NT2/D1 (cell line): ENCODE results near the gene TIAM1.

Source experiments
- DNase-seq: peaks from one replicate; pipeline ENCODE4 v3.0.0-alpha.2; 2011; ENCODE audit warnings: low read depth, low spot score
- H3K27me3 ChIP-seq: 2 replicates; pipeline ENCODE4 v1.6.0; 2011; ENCODE audit warnings: mild to moderate bottlenecking; ENCODE audit not compliant: insufficient read length, insufficient read depth
- H3K36me3 ChIP-seq: 2 replicates; pipeline ENCODE4 v1.6.1; 2011; ENCODE audit warnings: mild to moderate bottlenecking, low read length, mixed read lengths; ENCODE audit not compliant: insufficient read depth, insufficient read length
- H3K4me1 ChIP-seq: 2 replicates; pipeline ENCODE4 v1.5.1; 2011; ENCODE audit not compliant: insufficient read depth, insufficient read length
- H3K4me3 ChIP-seq: 2 replicates; pipeline ENCODE4 v1.5.1; 2011; ENCODE audit warnings: low read depth; ENCODE audit not compliant: insufficient read length
- H3K9ac ChIP-seq: 2 replicates; pipeline ENCODE4 v1.6.0; 2011; ENCODE audit warnings: low read depth; ENCODE audit not compliant: insufficient read length
- H3K9me3 ChIP-seq: 2 replicates; pipeline ENCODE4 v1.5.1; 2011; ENCODE audit warnings: mild to moderate bottlenecking, low read length; ENCODE audit not compliant: insufficient read depth
- SUZ12 ChIP-seq: IDR thresholded peaks from 2 replicates; pipeline ENCODE4 v1.6.1; 2011; ENCODE audit not compliant: insufficient read length, insufficient read depth; ENCODE audit errors: extremely low read depth
- YY1 ChIP-seq: IDR thresholded peaks from 2 replicates; pipeline ENCODE4 v1.6.1; 2011; ENCODE audit not compliant: insufficient read length, insufficient read depth
- ZNF274 ChIP-seq: IDR thresholded peaks from 2 replicates; pipeline ENCODE4 v1.6.1; 2011; ENCODE audit warnings: mild to moderate bottlenecking, low read depth, low read length

TIAM1 gene

DNA sequence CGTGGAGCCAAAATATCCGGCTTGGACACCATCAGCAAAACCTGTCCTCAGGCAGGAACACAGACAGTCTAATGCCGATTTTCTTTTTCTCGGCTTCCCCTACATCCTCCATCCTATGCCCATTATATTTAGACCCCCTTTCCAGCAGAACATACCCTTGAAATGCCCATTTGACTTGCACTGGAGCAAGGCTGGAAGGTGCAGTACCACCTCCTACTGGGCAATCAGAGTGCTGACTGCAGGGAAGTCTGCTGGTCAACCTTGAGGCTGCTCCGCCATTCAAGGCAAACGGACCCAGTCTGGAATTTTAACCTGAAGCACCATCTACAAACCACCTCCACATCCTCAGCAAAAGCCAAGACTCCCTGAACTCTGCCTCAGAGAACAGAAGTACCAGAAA lies 79.5 kb downstream of the TIAM1 start:
- no peaks in the 10 kb centered on the region for H3K9me3 ChIP-seq
- no peaks in the 10 kb centered on the region for H3K4me1 ChIP-seq
- no peak overlapping the region for H3K4me3 ChIP-seq
- H3K9ac ChIP-seq, result no peak overlapping the region
- H3K36me3 ChIP-seq, result peaks cover 28% of the 10 kb centered on the region
- DNase-seq, result no peak
- TF ChIP-seq ZNF274 (no peak), SUZ12 (no peak), YY1 (no peak)
- no peaks in the 10 kb centered on the region for H3K27me3 ChIP-seq

DNA sequence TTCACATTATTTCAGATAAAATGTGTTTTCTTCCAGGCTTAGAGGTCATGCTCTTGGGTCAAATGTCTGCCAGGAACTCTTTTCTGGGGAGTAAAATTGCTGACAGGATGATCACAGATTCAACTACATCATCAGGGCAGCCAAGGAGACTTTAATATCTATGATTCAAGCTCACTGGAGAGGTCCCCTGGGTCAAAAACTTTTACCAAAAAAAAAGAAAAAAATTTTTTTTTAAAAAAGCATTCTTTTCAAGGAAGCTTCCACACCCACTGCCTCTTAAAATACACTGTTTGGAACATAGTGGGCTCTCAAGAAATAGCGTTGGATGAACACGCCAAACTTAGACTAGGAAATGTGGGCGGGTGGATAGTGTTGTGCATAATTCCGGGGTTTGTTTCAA lies 81.3 kb downstream of the TIAM1 start:
- H3K36me3 ChIP-seq, result peaks cover 28% of the 10 kb centered on the region
- H3K9me3 ChIP-seq, result no peaks in the 10 kb centered on the region
- no peaks in the 10 kb centered on the region for H3K4me1 ChIP-seq
- H3K4me3 ChIP-seq, result no peak overlapping the region
- no peak overlapping the region for H3K9ac ChIP-seq
- H3K27me3 ChIP-seq, result no peaks in the 10 kb centered on the region
- no peak for TF ChIP-seq YY1
- no peak for TF ChIP-seq ZNF274
- TF ChIP-seq SUZ12, result no peak
- no peak for DNase-seq

DNA sequence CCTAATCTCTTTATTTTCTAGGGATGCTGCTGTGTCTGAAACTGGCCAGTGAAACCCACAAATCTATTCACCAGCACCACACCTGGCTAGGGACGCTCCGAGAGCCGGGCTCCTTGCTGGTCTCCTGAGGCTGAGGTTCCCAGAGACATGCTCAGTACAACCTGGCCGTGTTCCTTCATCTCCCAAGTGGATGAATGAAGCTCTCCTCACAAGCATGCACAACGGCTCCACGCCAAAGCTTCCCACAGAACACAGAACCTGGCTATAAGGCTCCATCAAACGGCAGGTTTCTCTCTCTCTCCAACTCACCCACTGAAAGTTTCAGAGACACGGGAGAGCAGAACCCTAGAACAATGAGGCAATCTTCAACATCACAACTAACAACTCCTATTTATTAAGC lies 82.3 kb downstream of the TIAM1 start:
- H3K4me3 ChIP-seq, result no peak overlapping the region
- no peaks in the 10 kb centered on the region for H3K4me1 ChIP-seq
- H3K36me3 ChIP-seq, result peaks cover 25% of the 10 kb centered on the region
- H3K9me3 ChIP-seq, result no peaks in the 10 kb centered on the region
- TF ChIP-seq ZNF274 (no peak), SUZ12 (no peak), YY1 (no peak)
- H3K9ac ChIP-seq, result no peak overlapping the region
- H3K27me3 ChIP-seq, result no peaks in the 10 kb centered on the region
- no peak for DNase-seq

DNA sequence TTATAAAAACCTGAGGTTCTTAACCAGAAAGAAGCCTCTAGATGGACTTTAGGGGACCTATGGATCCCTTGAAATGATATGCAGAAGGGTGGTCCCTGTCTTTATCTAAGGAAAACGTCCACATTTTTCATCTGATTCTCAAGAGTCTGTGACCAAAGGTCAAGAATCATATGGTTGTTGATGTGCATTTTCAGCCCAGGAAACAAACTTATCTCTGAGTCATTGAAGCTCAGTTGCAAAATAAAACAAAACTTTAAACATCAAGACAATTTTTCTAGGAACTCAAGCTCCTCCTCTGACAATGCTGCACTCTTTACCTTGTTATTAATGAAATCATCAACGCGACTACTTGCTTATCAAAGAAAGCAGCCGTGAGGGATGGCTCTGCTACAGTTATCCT lies 83.3 kb downstream of the TIAM1 start:
- H3K9me3 ChIP-seq, result no peaks in the 10 kb centered on the region
- no peak overlapping the region for H3K9ac ChIP-seq
- no peak overlapping the region for H3K4me3 ChIP-seq
- H3K27me3 ChIP-seq, result no peaks in the 10 kb centered on the region
- no peak for DNase-seq
- peaks cover 17% of the 10 kb centered on the region for H3K36me3 ChIP-seq
- no peaks in the 10 kb centered on the region for H3K4me1 ChIP-seq
- TF ChIP-seq SUZ12, result no peak
- no peak for TF ChIP-seq ZNF274
- no peak for TF ChIP-seq YY1

DNA sequence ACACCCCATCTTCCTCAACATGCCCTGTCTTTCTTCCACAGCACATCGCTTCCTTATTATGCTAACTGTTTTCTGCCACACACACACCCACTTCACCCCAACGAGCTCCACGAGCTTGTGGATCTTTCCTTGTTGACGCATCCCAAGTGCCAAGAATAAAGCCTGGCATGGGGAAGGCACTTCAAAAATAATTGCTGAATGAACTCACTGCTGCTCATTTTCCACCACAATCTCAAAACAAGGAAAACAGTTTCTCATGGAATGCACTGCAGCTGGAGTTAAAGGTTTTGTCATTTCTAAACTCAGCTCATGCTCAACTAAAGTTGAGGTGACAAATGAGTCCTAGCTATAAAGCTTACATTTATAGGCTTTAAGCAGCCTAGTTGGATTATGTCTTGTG lies 86.0 kb downstream of the TIAM1 start:
- Histone ChIP-seq H3K9me3 (no peaks in the 10 kb centered on the region), H3K4me3 (no peak overlapping the region), H3K9ac (no peak overlapping the region), H3K27me3 (no peaks in the 10 kb centered on the region), H3K4me1 (peaks cover 9% of the 10 kb centered on the region), H3K36me3 (peaks cover 4% of the 10 kb centered on the region)
- DNase-seq, result no peak
- no peak for TF ChIP-seq YY1
- TF ChIP-seq ZNF274, result no peak
- TF ChIP-seq SUZ12, result no peak

DNA sequence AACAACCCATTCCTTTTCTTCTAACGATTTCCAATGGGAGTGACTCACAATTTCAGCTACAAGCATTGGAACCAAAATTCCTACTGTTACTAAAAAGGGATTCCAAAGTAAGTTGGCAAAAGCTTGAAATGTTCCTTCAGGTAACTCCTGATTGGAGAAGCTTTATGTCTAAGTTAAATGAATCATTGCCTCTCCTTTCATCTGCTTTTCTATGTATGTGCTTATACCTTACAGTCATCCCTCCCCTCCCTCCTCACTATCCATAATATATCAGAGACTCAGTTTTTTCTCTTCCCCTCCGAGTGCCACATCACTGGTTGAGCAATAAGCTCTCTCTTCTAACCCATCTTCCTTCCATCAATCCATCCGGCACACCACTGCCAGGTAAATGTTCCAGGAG lies 86.8 kb downstream of the TIAM1 start:
- DNase-seq, result no peak
- no peak for TF ChIP-seq ZNF274
- no peak for TF ChIP-seq YY1
- no peak for TF ChIP-seq SUZ12
- Histone ChIP-seq H3K4me3 (no peak overlapping the region), H3K36me3 (peaks cover 2% of the 10 kb centered on the region), H3K9ac (no peak overlapping the region), H3K27me3 (no peaks in the 10 kb centered on the region), H3K9me3 (no peaks in the 10 kb centered on the region), H3K4me1 (peaks cover 12% of the 10 kb centered on the region)

DNA sequence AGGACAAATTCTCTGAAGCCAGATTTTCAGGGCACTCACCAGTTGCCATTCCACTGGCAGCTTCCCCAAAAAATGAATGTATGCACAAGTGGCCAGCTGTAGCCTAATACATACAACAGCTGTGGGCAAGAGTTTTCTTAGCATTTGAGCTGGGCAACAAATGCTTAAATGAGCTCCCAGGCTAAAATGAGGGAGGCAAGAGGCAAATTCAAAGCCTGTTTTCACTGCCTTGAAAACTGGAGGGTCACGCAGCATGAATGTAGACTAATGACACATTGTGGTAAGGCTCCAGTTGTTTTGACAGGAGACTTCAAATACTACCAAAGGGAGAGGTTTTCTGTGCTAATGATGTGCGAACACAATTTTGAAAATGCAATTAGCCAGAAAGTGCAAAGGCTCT lies 88.2 kb downstream of the TIAM1 start:
- DNase-seq, result no peak
- H3K9me3 ChIP-seq, result no peaks in the 10 kb centered on the region
- H3K4me1 ChIP-seq, result peaks cover 19% of the 10 kb centered on the region
- peaks cover 8% of the 10 kb centered on the region for H3K36me3 ChIP-seq
- no peak overlapping the region for H3K9ac ChIP-seq
- TF ChIP-seq ZNF274, result no peak
- no peaks in the 10 kb centered on the region for H3K27me3 ChIP-seq
- no peak overlapping the region for H3K4me3 ChIP-seq

DNA sequence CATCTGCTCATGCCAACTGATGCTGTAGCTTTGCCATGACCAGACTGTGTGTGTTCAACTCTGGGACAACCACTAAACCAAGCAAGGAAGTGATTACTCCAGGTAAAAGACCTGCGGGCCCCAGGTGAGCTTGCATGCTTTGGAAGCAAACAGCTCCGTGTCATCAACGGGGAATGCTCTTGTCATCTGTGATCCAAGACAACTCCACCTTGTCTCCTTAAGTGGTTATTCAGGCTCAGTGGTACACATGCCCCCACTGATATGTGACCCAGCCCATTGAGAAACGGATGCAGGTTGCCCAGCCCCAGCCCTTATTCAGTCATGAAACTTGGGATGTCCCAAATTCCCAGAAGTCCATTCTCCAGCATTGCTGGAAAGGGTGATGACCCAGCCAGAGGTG lies 89.0 kb downstream of the TIAM1 start:
- DNase-seq, result no peak
- no peak overlapping the region for H3K4me3 ChIP-seq
- H3K4me1 ChIP-seq, result peaks cover 19% of the 10 kb centered on the region
- H3K9ac ChIP-seq, result no peak overlapping the region
- no peaks in the 10 kb centered on the region for H3K27me3 ChIP-seq
- no peak for TF ChIP-seq YY1
- TF ChIP-seq SUZ12, result no peak
- TF ChIP-seq ZNF274, result no peak
- no peaks in the 10 kb centered on the region for H3K9me3 ChIP-seq
- H3K36me3 ChIP-seq, result peaks cover 14% of the 10 kb centered on the region
